H1 (cell line): ENCODE measurements around the gene SLC4A7. TPM values are rescaled to one million over a fixed set of nuclear protein-coding genes. Genes with fewer than 3 reads are reported as not detected.

Experiments
- SIRT6 ChIP-seq: IDR thresholded peaks from one replicate; pipeline ENCODE4 v1.7.1; 2012; ENCODE audit warnings: low read length, inconsistent platforms
- TBP ChIP-seq: IDR thresholded peaks from 2 replicates; pipeline ENCODE4 v1.6.1; 2011; ENCODE audit warnings: low read depth, low read length, improper control_type of control experiment
- polyA plus RNA-seq, 7 experiments: library from polyadenylated mRNA; depleted of rRNA in 3 of 7; stranded (reverse) in 5 of 7; unstranded in 2 of 7; fragments of >200 nt in 5 of 7; fragments of 200-250 nt in 2 of 7; gene quantifications; 1 replicate in 5 of 7; 2 replicates in 1 of 7; 4 replicates in 1 of 7; pipeline versions ENCODE4 v1.2.1 to v1.2.3, GENCODE V29; 2011 to 2013; ENCODE audit warnings: missing spikeins in 2 of 7, mixed read lengths in 2 of 7
- total RNA-seq: library from RNA; stranded (reverse); fragmentation: NEBNext Ultra II Directional; extraction: Animal tissue kit (Norgen Biotek cat#: 25700); gene quantifications from 2 replicates; pipeline ENCODE4 v1.2.1, GENCODE V29; 2021

SLC4A7 gene
- total and polyA plus RNA-seq, 2 of the 8 experiments (the other 6 are each of a cell fraction or from before 2014, with no cell fraction given) = 14.9 to 70.5 TPM

- TF ChIP-seq SIRT6 (no peak), TBP (no peak)
Measured at GRCh38 chr3:27415202-27415601, 69.0 kb downstream of the SLC4A7 start (continued).
